Limb (tissue), 2 donors: ENCODE data around the gene ADSL.
"Not testable (repeated sequence)": the region's sequence is repeated elsewhere in the genome, so short reads cannot be mapped to it uniquely, and the experiment has no call there.

Source experiments
- DNase-seq, 2 donors: peaks; one replicate each; pipeline ENCODE4 v3.0.0-alpha.2; 2016; ENCODE audit errors: extremely low spot score in 2 of 2

Gene ADSL

DNA sequence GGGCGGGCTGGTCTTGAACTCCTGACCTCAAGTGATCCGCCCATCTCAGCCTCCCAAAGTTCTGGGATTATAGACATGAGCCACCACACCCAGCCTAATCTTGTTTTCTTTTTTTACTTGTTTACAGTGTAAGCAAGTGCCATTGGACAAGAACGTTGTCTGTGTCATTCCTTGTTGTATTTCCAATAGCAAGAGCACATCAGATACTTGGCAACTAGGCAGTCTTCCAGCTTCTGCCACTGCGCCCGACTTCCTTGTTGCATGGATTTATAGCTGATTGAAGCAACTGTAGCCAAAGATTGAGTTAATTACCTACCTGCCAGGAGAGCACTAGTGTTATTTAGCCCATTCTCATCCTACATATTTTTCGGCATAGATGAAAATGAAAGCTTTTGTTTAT is 21.0 kb downstream of the ADSL start:
- DNase-seq: no peak

DNA sequence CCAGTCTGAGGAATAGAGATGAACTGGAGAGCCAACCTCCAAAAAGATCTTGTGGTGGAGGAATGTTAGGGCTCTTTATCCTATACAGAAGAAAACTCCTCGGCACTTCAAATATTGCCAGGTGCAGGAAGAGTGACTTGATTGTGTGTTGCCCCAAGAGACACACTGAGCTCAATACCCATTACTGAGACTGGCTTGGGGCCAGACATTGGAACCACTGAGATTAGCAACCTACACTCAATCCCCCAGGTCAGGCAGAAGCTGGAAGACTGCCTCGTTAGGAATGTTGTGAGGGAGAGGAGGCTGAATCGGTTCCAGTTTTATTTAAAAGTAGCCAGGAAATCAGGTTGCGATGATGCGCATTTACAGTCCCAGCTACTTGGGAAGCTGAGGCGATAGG is 21.7 kb downstream of the ADSL start:
- DNase-seq: peak in 1 of 2 donors; percentile 28

- DNase-seq: no peak
Observed at GRCh38 chr22:40368836-40369235, 22.5 kb downstream of the ADSL start.

- DNase-seq: no peak
Observed at GRCh38 chr22:40374567-40374966, 28.3 kb downstream of the ADSL start.

GRCh38 chr22:40376149-40376548 is 29.8 kb downstream of the ADSL start:
- no peak for DNase-seq

GRCh38 chr22:40377931-40378330 is 31.6 kb downstream of the ADSL start:
- no peak for DNase-seq

GRCh38 chr22:40378448-40378847 is 32.1 kb downstream of the ADSL start:
- not testable (repeated sequence) for DNase-seq

- DNase-seq: no peak
Observed at GRCh38 chr22:40381461-40381860, 35.2 kb downstream of the ADSL start.

- DNase-seq: no peak
Observed at GRCh38 chr22:40383905-40384304, 37.6 kb downstream of the ADSL start.

- no peak for DNase-seq
Observed at GRCh38 chr22:40385036-40385782, 38.9 kb downstream of the ADSL start.

- no peak for DNase-seq
Observed at GRCh38 chr22:40387746-40388145, 41.4 kb downstream of the ADSL start.

GRCh38 chr22:40388231-40388630 is 41.9 kb downstream of the ADSL start:
- no peak for DNase-seq

GRCh38 chr22:40391417-40391816 is 45.1 kb downstream of the ADSL start:
- no peak for DNase-seq

- no peak for DNase-seq
Observed at GRCh38 chr22:40392618-40393017, 46.3 kb downstream of the ADSL start.

DNA sequence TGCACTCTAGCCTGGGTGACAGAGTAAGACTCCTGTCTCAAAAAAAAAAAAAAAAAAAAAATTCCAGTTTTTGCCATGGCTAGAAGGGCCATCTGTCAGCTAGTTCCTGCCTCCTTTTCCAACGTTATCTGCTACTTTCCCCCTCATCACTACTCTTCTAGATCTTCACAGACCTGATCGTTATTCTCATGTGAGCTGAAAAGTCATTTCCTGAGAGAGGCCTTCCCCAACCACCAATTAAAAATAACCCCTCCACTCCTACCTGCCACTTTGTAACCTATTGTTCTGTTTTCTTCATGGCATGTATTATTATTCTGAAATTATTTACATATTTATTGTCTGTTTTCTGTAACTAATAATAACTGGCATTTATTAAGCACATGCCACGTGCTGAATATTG is 48.3 kb downstream of the ADSL start:
- DNase-seq: no peak

DNA sequence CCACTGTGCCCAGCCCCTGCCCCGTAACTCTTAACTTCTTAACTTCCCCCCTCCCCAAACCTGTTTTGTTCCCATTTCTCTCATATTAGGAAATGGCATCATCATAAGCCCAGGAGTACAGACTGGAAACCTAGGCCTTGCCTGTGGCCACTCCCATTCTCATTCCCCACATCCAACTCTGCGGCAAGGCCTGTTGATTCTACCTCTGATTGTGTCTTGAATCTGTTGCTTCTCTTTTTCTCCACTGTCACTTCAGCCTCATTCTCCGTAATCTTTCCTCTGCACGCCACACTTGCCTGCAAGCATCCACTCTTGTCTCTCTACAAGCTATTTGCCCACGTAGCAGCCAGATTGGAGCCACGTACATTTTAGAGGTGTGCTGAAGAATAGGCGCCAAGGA is 49.3 kb downstream of the ADSL start:
- DNase-seq: no peak

- DNase-seq: peak in 1 of 2 donors; percentile 47
Observed at GRCh38 chr22:40396882-40397281, 50.6 kb downstream of the ADSL start.

- DNase-seq: no peak
Observed at GRCh38 chr22:40397396-40397795, 51.1 kb downstream of the ADSL start.

- no peak for DNase-seq
Observed at GRCh38 chr22:40399621-40400020, 53.3 kb downstream of the ADSL start.

DNA sequence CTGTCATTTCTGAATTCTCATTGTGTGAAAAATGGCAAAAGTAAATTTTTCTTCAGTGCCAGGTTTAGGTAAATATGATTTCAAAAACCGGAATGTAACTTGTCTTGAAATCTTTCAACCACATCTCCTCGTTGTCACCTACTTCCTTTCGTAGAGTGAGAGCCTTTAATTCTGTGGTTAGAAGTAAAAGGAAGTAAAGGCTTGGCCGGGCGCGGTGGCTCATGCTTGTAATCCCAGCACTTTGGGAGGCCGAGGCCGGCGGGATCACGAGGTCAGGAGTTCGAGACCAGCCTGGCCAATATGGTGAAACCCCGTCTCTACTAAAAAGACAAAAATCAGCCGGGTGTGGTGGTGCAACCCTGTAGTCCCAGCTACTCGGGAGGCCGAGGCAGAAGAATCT is 53.9 kb downstream of the ADSL start:
- DNase-seq: no peak

- no peak for DNase-seq
Observed at GRCh38 chr22:40401532-40401931, 55.2 kb downstream of the ADSL start.

- DNase-seq: no peak
Observed at GRCh38 chr22:40401981-40402406, 55.7 kb downstream of the ADSL start.

- no peak for DNase-seq
Observed at GRCh38 chr22:40403141-40403540, 56.8 kb downstream of the ADSL start.

DNA sequence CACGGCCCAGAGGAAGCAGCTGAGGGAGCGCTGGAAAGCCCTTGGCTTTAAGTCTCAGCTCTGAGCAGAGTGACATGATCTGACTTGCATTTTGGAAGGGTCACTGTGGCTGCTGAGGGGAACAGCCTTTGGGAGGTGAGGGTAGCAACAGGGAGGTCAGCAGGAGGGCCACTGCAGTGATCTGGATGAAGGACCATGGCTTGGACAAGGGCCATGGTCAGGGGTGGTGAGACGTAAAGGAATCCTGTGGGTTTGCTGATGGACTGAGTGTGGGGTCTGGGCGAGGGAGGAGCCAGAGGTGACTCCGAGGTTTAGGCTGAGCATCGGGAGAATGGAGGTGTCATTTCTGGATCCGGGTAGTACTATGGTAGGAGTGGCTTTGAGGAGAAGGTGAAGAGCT is 57.4 kb downstream of the ADSL start:
- DNase-seq: no peak
